K562 (cell line): ENCODE measurements around the gene UBE2M. TPM values are rescaled to one million over a fixed set of nuclear protein-coding genes. Genes with fewer than 3 reads are reported as not detected.
A peak's percentile ranks its signal among the peaks of the same experiment; 100 is the strongest.

Experiments used
- BRCA1 ChIP-seq, 2 experiments: fragments of 450-650 bp in 1 of 2; sonication (generic) in 1 of 2; formaldehyde crosslinking in 1 of 2; IDR thresholded peaks; 2 replicates each; pipeline versions ENCODE4 v1.5.0 to v1.6.1; 2017 to 2020; ENCODE audit warnings: mild to moderate bottlenecking in 1 of 2, missing genetic modification reagents in 1 of 2
- DEAF1 ChIP-seq: fragments of 450-650 bp; formaldehyde crosslinking; IDR thresholded peaks from 2 replicates; pipeline ENCODE4 v1.4.0; 2020; ENCODE audit warnings: mild to moderate bottlenecking, moderate library complexity
- ELF4 ChIP-seq: fragments of 450-650 bp; formaldehyde crosslinking; IDR thresholded peaks from 2 replicates; pipeline ENCODE4 v1.4.0; 2022; ENCODE audit warnings: missing genetic modification characterization
- EWSR1 ChIP-seq: fragments of 450-650 bp; IDR thresholded peaks from 2 replicates; pipeline ENCODE4 v1.6.1; 2018; ENCODE audit warnings: borderline replicate concordance, mild to moderate bottlenecking, low read depth, moderate library complexity; ENCODE audit not compliant: partially characterized antibody
- FOXA1 ChIP-seq: fragments of 450-650 bp; IDR thresholded peaks from 2 replicates; pipeline ENCODE4 v1.6.1; 2016; ENCODE audit warnings: mild to moderate bottlenecking, borderline replicate concordance
- HBP1 ChIP-seq: fragments of 450-650 bp; formaldehyde crosslinking; IDR thresholded peaks from 2 replicates; pipeline ENCODE4 v1.4.0; 2022; ENCODE audit warnings: missing genetic modification characterization
- HNRNPH1 ChIP-seq: fragments of 200-400 bp; formaldehyde crosslinking; optimal IDR thresholded peaks from 2 replicates; pipeline ENCODE3; 2017; ENCODE audit warnings: low read depth, mild to moderate bottlenecking, low read length, moderate library complexity
- MLLT1 ChIP-seq, 2 experiments: fragments of 450-650 bp; IDR thresholded peaks; 2 replicates each; pipeline ENCODE4 v1.6.1; 2016
- NEUROD1 ChIP-seq: fragments of 150-350 bp; IDR thresholded peaks from 2 replicates; pipeline ENCODE4 v1.6.1; 2014; ENCODE audit warnings: borderline replicate concordance, low read length, low read depth; ENCODE audit not compliant: partially characterized antibody
- POLR2G ChIP-seq: fragments of 200-400 bp; formaldehyde crosslinking; IDR thresholded peaks from 2 replicates; pipeline ENCODE4 v1.6.1; 2017; ENCODE audit warnings: low read depth, mild to moderate bottlenecking, antibody characterized with exemption, low read length, moderate library complexity
- RBM22 ChIP-seq: fragments of 200-400 bp; formaldehyde crosslinking; IDR thresholded peaks from 2 replicates; pipeline ENCODE4 v1.6.1; 2018; ENCODE audit warnings: low read length, low read depth; ENCODE audit not compliant: poor library complexity, severe bottlenecking
- RBM25 ChIP-seq: fragments of 200-400 bp; formaldehyde crosslinking; IDR thresholded peaks from 2 replicates; pipeline ENCODE4 v1.6.1; 2018; ENCODE audit warnings: low read length, low read depth, moderate library complexity; ENCODE audit not compliant: severe bottlenecking
- TAF15 ChIP-seq: fragments of 200-400 bp; formaldehyde crosslinking; IDR thresholded peaks from 2 replicates; pipeline ENCODE4 v1.6.1; 2017; ENCODE audit warnings: mild to moderate bottlenecking, low read depth, low read length, moderate library complexity
- TCF3 ChIP-seq: sonication (generic); formaldehyde crosslinking; IDR thresholded peaks from 2 replicates; pipeline ENCODE4 v1.4.0; 2020; ENCODE audit warnings: mild to moderate bottlenecking, missing genetic modification reagents
- TEAD4 ChIP-seq, 2 experiments: sonication (generic) in 1 of 2; formaldehyde crosslinking in 1 of 2; IDR thresholded peaks; 2 replicates each; pipeline versions ENCODE4 v1.6.1 to v1.8.0; 2012 to 2022; ENCODE audit warnings: borderline replicate concordance in 1 of 2, inconsistent platforms in 1 of 2, low read length in 1 of 2, mild to moderate bottlenecking in 1 of 2, missing genetic modification reagents in 1 of 2
- TGIF2 ChIP-seq: sonication (generic); formaldehyde crosslinking; IDR thresholded peaks from 2 replicates; pipeline ENCODE4 v1.8.1; 2022; ENCODE audit warnings: mild to moderate bottlenecking, missing genetic modification reagents, moderate library complexity
- ZNF311 ChIP-seq: fragments of 250-450 bp; sonication (Bioruptor Pico); IDR thresholded peaks from 2 replicates; pipeline ENCODE4 v1.4.0; 2020; ENCODE audit warnings: mild to moderate bottlenecking, moderate library complexity
- polyA plus RNA-seq, 8 experiments: library from polyadenylated mRNA; depleted of rRNA in 4 of 8; stranded (reverse) in 5 of 8; unstranded in 3 of 8; fragments of >200 nt; fragmentation: Nextera tagmentation in 2 of 8; fragmentation: Illumina TruSeq in 1 of 8; extraction: Ambion mirVana in 2 of 8; extraction: Trizol in 1 of 8; gene quantifications; 2 replicates each; pipeline versions ENCODE4 v1.2.1 to v1.2.3, GENCODE V29; 2011 to 2014; ENCODE audit warnings: inconsistent platforms in 1 of 8, missing spikeins in 1 of 8
- total RNA-seq, 7 experiments: library from RNA; depleted of rRNA in 6 of 7; stranded (reverse); fragments of >200 nt in 6 of 7; fragmentation: Illumina TruSeq in 2 of 7; extraction: Trizol in 2 of 7; gene quantifications; 2 replicates each; pipeline versions ENCODE4 v1.2.1 to v1.2.3, GENCODE V29; 2011 to 2021; ENCODE audit warnings: low replicate concordance in 1 of 7
- TF ChIP-seq, protein P1 (sequence below): fragments of 250-450 bp; sonication (Bioruptor Pico); IDR thresholded peaks from 2 replicates; pipeline ENCODE4 v1.5.0; 2021
- TF ChIP-seq, protein P2 (sequence below): fragments of 250-450 bp; sonication (Bioruptor Pico); IDR thresholded peaks from 2 replicates; pipeline ENCODE4 v1.8.0; 2021; ENCODE audit warnings: moderate library complexity, mild to moderate bottlenecking, inconsistent platforms

The UBE2M gene
- total and polyA plus RNA-seq, 9 of the 15 experiments (the other 6 are each of a cell fraction or from before 2014, with no cell fraction given): 0.92 to 163 (median 85.7) TPM

GRCh38 chr19:58559275-58560006, 1.0 kb upstream of the UBE2M start (continued):
- TF ChIP-seq DEAF1 (no peak), HNRNPH1 (no peak), ZNF311 (no peak), HBP1 (CRISPR knock-in tag) (no peak), TAF15 (no peak), NEUROD1 (peak; percentile 72), RBM25 (no peak), POLR2G (peak; percentile 85), BRCA1 (IDR thresholded peaks at IDR 0.05) (no peak), BRCA1 (CRISPR knock-in tag; IDR thresholded peaks at IDR 0.05) (no peak), TEAD4 (IDR thresholded peaks at IDR 0.05; ENCODE audit: low read length) (no peak; the same call in 1 of the 2 replicates), TEAD4 (CRISPR knock-in tag; IDR thresholded peaks at IDR 0.05; ENCODE audit: borderline replicate concordance) (no peak), RBM22 (no peak), FOXA1 (no peak), TGIF2 (CRISPR knock-in tag) (no peak), TCF3 (0 out of 2 replicates have a peak, but pooled peaks have one; percentile 22), EWSR1 (no peak), MLLT1 (IDR thresholded peaks at IDR 0.05) (peak in 1 of 2 experiments; percentile 82; a peak in 2 of 4 replicates), ELF4 (CRISPR knock-in tag) (0 out of 2 replicates have a peak, but pooled peaks have one; percentile 11)
- TF ChIP-seq, protein P1, sequence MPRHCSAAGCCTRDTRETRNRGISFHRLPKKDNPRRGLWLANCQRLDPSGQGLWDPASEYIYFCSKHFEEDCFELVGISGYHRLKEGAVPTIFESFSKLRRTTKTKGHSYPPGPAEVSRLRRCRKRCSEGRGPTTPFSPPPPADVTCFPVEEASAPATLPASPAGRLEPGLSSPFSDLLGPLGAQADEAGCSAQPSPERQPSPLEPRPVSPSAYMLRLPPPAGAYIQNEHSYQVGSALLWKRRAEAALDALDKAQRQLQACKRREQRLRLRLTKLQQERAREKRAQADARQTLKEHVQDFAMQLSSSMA (CRISPR knock-in tag): peak; percentile 68; the same call in 1 of the 2 replicates
- TF ChIP-seq, protein P2, sequence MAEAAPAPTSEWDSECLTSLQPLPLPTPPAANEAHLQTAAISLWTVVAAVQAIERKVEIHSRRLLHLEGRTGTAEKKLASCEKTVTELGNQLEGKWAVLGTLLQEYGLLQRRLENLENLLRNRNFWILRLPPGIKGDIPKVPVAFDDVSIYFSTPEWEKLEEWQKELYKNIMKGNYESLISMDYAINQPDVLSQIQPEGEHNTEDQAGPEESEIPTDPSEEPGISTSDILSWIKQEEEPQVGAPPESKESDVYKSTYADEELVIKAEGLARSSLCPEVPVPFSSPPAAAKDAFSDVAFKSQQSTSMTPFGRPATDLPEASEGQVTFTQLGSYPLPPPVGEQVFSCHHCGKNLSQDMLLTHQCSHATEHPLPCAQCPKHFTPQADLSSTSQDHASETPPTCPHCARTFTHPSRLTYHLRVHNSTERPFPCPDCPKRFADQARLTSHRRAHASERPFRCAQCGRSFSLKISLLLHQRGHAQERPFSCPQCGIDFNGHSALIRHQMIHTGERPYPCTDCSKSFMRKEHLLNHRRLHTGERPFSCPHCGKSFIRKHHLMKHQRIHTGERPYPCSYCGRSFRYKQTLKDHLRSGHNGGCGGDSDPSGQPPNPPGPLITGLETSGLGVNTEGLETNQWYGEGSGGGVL (CRISPR knock-in tag): no peak
